Activated B cell treated with CpG ODN at 0.5 μM for 24 hours (primary cell): Measurements from ENCODE around the gene SH3PXD2A. TPM values are rescaled to one million over a fixed set of nuclear protein-coding genes. Genes with fewer than 3 reads are reported as not detected.

Source experiments
- ATAC-seq: fragments of 200-7000 bp; cut with Tn5 transposase; one replicate; pipeline ENCODE4 v1.10.0; 2021; ENCODE audit warnings: low read depth, mild to moderate bottlenecking, moderate library complexity
- CTCF ChIA-PET: fragments of 350-600 bp; sonication (Branson Sonifier 250); formaldehyde crosslinking; loops from one replicate; lab custom pipeline; 2021; ENCODE audit warnings: antibody characterized with exemption; lab: Charles Lee
- POLR2A ChIA-PET: fragments of 350-600 bp; sonication (Branson Sonifier 250); formaldehyde crosslinking; loops from one replicate; lab custom pipeline; 2021; ENCODE audit warnings: antibody characterized with exemption; lab: Charles Lee
- DNase-seq: peaks from one replicate; pipeline ENCODE4 v3.0.0; 2022
- H3K27ac Mint-ChIP-seq: one replicate; pipeline ENCODE4 v1.8.0; 2020; ENCODE audit warnings: mixed read lengths
- H3K27me3 Mint-ChIP-seq: one replicate; pipeline ENCODE4 v1.8.0; 2021; ENCODE audit warnings: mixed read lengths
- H3K36me3 Mint-ChIP-seq: one replicate; pipeline ENCODE4 v1.8.0; 2021; ENCODE audit warnings: low read depth, mixed read lengths
- H3K4me1 Mint-ChIP-seq: one replicate; pipeline ENCODE4 v1.8.0; 2021; ENCODE audit warnings: mixed read lengths
- H3K4me3 Mint-ChIP-seq: one replicate; pipeline ENCODE4 v1.8.0; 2020; ENCODE audit warnings: mild to moderate bottlenecking, mixed read lengths
- H3K9me3 Mint-ChIP-seq: one replicate; pipeline ENCODE4 v1.8.0; 2020; ENCODE audit warnings: mixed read lengths
- intact Hi-C: fragments of 100-400 bp; cut with micrococcal nuclease; formaldehyde crosslinking; loops from one replicate; pipeline ENCODE4 v1.15.1; 2024
- total RNA-seq: library from RNA; stranded (reverse); gene quantifications from 2 replicates; pipeline ENCODE4 v1.2.3, GENCODE V29; 2022
- TF ChIP-seq, protein P1 (sequence below): fragments of 200-600 bp; IDR thresholded peaks from one replicate; pipeline ENCODE4 v1.8.0; 2022; ENCODE audit warnings: antibody characterized with exemption, mild to moderate bottlenecking

Gene SH3PXD2A
- total RNA-seq, 1 donor from 2014 or later = 18.2 TPM

DNA sequence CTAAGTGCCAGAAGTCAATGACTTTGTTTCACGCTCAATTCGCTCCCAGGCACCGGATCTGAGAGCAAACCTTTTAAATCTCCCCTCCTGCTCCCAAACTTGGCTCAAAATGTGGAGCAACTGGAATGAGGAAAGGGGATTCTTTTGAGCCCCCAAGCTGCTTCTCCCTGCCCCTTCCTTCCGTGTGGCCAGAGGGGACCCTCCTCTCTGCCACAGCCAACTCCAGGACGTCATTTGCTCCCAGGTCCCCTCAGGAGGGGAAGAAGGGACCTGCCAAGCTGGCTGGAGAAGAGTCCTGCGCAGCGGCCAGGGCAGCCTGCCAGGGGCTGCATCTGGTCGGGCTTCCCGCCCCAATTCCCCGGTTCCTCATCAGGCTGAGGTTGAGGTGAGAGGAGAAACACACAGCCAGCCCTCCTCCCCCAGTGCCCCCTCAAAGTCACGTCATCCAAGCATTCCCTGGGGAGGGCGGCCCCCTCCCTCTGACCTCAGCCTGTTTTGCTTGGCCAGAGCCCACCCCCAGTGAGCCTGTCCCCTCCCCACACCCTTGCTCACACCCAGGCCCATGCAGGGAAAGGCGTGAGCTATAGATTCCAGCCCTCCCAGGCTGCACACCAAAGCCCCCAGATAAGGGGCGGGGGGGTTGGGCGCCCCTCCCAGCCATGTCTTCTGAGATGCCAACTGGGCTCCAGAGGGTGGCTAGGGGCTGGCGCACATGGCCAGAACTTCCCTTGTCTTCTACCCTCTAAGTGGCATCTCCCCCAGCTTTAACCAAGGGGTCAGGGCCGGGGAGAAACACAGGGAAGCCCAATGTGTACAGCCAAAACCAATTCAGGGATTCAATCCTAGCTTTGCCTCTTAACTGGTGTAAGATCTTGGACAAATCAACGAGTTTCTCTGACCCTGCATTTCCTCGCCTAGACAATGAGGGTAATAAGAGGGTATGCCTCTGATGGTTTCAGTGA, 35.0 kb downstream of the SH3PXD2A start:
- TF ChIP-seq, protein P1, sequence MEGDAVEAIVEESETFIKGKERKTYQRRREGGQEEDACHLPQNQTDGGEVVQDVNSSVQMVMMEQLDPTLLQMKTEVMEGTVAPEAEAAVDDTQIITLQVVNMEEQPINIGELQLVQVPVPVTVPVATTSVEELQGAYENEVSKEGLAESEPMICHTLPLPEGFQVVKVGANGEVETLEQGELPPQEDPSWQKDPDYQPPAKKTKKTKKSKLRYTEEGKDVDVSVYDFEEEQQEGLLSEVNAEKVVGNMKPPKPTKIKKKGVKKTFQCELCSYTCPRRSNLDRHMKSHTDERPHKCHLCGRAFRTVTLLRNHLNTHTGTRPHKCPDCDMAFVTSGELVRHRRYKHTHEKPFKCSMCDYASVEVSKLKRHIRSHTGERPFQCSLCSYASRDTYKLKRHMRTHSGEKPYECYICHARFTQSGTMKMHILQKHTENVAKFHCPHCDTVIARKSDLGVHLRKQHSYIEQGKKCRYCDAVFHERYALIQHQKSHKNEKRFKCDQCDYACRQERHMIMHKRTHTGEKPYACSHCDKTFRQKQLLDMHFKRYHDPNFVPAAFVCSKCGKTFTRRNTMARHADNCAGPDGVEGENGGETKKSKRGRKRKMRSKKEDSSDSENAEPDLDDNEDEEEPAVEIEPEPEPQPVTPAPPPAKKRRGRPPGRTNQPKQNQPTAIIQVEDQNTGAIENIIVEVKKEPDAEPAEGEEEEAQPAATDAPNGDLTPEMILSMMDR = no peak
- CTCF ChIA-PET = interaction anchor here (0.5 kb wide), 1 partner anchor 66 kb away, joined by 3 read pairs; no protein-coding TSS in a partner anchor

DNA sequence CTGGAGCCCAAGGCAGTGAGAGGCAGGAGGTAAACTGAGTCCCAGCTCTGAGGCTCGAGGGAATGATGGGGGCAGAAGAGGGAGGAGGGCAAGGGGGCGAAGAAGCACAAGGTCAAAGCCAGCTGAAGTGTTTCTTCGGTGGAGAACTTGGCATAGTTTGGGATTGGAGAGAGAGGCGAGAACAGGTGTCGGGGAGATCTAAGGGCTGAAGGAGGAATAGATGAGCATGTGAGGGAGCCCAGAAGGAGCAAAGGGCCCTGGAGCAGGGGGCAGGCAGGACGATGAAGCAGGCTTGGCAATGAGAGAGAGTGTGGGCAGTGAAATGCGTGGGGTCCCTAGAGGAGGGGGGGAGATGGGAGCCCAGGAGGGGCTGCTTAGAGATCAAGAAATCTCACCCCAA, 35.9 kb downstream of the SH3PXD2A start:
- ATAC-seq (no peak), DNase-seq (no peak)
- Mint-ChIP-seq H3K36me3 (no peaks in the 10 kb centered on the region), H3K9me3 (no peaks in the 10 kb centered on the region), H3K27me3 (peaks cover 39% of the 10 kb centered on the region), H3K4me1 (no peaks in the 10 kb centered on the region), H3K4me3 (no peak overlapping the region), H3K27ac (no peak overlapping the region)
- intact Hi-C loops = no loop called here
- ChIA-PET CTCF (no interaction called here), POLR2A (no interaction called here)
- TF ChIP-seq, protein P1 = no peak

More for the DNA sequence above, 35.0 kb downstream of the SH3PXD2A start:
- DNase-seq (no peak), ATAC-seq (no peak)
- H3K4me1 Mint-ChIP-seq = no peaks in the 10 kb centered on the region
- peaks cover 45% of the 10 kb centered on the region for H3K27me3 Mint-ChIP-seq
- POLR2A ChIA-PET = no interaction called here
- H3K9me3 Mint-ChIP-seq = no peaks in the 10 kb centered on the region
- no peak overlapping the region for H3K27ac Mint-ChIP-seq
- H3K4me3 Mint-ChIP-seq = no peak overlapping the region
- no peaks in the 10 kb centered on the region for H3K36me3 Mint-ChIP-seq
- intact Hi-C loops = no loop called here

DNA sequence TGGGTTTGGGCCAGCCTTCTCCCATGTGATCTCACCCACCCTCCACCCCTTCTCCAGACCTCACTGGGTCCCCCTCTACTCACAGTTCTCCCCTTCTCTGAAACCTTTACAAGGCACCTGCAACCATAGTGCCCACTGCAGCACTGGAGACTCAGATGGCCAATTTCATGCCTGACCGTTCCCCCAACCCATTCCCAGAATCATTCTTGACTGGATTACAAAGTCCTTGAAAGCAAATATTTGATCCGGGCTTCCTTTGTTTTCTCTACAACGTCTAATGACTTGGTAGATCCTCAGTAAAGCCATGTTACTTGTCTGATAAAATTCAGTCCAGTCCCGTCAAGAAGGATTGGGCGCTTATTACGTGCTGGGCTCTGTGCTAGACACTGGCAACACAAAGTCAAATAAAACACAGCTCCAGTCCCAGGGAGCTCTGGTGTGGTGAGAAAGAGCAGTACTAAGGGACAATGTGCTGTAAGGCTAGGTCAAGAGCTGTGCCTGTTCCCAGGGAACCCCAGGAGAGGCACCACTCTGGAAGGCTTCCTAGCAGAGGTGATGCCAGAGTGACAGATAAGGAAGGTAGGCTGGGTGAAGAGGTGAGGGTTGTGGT, 36.5 kb downstream of the SH3PXD2A start:
- POLR2A ChIA-PET = no interaction called here
- ATAC-seq (no peak), DNase-seq (no peak)
- TF ChIP-seq, protein P1 = no peak
- Mint-ChIP-seq H3K9me3 (no peaks in the 10 kb centered on the region), H3K4me1 (no peaks in the 10 kb centered on the region), H3K4me3 (no peak overlapping the region), H3K27ac (no peak overlapping the region), H3K36me3 (no peaks in the 10 kb centered on the region), H3K27me3 (peaks cover 32% of the 10 kb centered on the region)
- CTCF ChIA-PET = no interaction called here
- intact Hi-C loops = no loop called here

GRCh38 chr10:103818105-103818504, 37.3 kb downstream of the SH3PXD2A start:
- TF ChIP-seq, protein P1 = no peak
- no peaks in the 10 kb centered on the region for H3K36me3 Mint-ChIP-seq
- no peaks in the 10 kb centered on the region for H3K9me3 Mint-ChIP-seq
- CTCF ChIA-PET = no interaction called here
- H3K27me3 Mint-ChIP-seq = peaks cover 28% of the 10 kb centered on the region
- no peak overlapping the region for H3K4me3 Mint-ChIP-seq
- no peak overlapping the region for H3K27ac Mint-ChIP-seq
- POLR2A ChIA-PET = no interaction called here
- H3K4me1 Mint-ChIP-seq = no peaks in the 10 kb centered on the region
- intact Hi-C loops = no loop called here
- no peak for DNase-seq
- ATAC-seq = no peak

DNA sequence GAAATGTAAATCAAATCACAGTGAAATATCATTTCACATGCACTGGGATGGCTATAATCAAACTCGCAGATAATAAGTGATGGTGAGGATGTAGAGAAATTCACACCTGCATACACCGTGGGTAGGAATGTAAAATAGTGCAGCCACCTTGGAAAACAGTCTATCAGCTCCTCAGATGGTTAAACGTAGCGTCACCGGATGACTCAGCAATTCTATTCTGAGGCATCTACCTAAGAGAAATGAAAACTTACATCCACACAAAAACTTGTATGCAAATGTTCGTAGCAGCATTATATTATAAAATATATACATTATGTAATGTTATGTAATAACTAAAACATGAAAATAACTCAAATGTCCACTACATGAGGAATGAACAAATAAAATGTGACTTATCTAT, 38.9 kb downstream of the SH3PXD2A start:
- intact Hi-C loops = no loop called here
- ATAC-seq (no peak), DNase-seq (no peak)
- TF ChIP-seq, protein P1 = no peak
- no peaks in the 10 kb centered on the region for H3K9me3 Mint-ChIP-seq
- ChIA-PET POLR2A (no interaction called here), CTCF (no interaction called here)
- H3K4me3 Mint-ChIP-seq = no peak overlapping the region
- H3K27me3 Mint-ChIP-seq = peaks cover 28% of the 10 kb centered on the region
- H3K36me3 Mint-ChIP-seq = no peaks in the 10 kb centered on the region
- no peaks in the 10 kb centered on the region for H3K4me1 Mint-ChIP-seq
- H3K27ac Mint-ChIP-seq = no peak overlapping the region
